Right lobe of liver (tissue), 6 donors: ENCODE data around the gene GALNT12. TPM values are rescaled to one million over a fixed set of nuclear protein-coding genes. Genes with fewer than 3 reads are reported as not detected.

ENCODE experiments used
- ATAC-seq, 4 donors: fragments of 200-7000 bp; cut with Tn5 transposase; one replicate each; pipeline ENCODE4 v1.9.1; 2020; ENCODE audit warnings: mild to moderate bottlenecking in 4 of 4, moderate library complexity in 4 of 4
- DNase-seq, 3 donors: peaks; one replicate each; pipeline ENCODE4 v3.0.0-alpha.2; 2020
- H3K27ac ChIP-seq, 3 donors: fragments of 200-600 bp; one replicate each; pipeline ENCODE4 v1.8.0; 2022
- H3K27me3 ChIP-seq, 2 donors: fragments of 200-600 bp; one replicate each; pipeline ENCODE4 v1.8.0; 2022
- H3K36me3 ChIP-seq, 4 donors: fragments of 200-600 bp; sonication (generic) in 1 of 4; one replicate each; pipeline versions ENCODE4 v1.5.1 to v1.8.0; 2017 to 2022; ENCODE audit warnings: control low read depth in 1 of 4
- H3K4me1 ChIP-seq, 4 donors: fragments of 200-600 bp; sonication (generic) in 1 of 4; one replicate each; pipeline versions ENCODE4 v1.5.1 to v1.8.0; 2017 to 2022; ENCODE audit warnings: control low read depth in 1 of 4
- H3K4me3 ChIP-seq, 3 donors: fragments of 200-600 bp; one replicate each; pipeline ENCODE4 v1.8.0; 2022
- H3K9me3 ChIP-seq, 4 donors: fragments of 200-600 bp; sonication (generic) in 1 of 4; one replicate each; pipeline versions ENCODE4 v1.5.1 to v1.8.0; 2017 to 2022; ENCODE audit warnings: control low read depth in 1 of 4
- POLR2A ChIP-seq: fragments of 450-650 bp; IDR thresholded peaks from one replicate; pipeline ENCODE4 v1.6.1; 2017; ENCODE audit warnings: antibody characterized with exemption, mild to moderate bottlenecking
- WGBS: methylation state at CpG from one replicate; pipeline ENCODE4 v1.1.6; 2018; ENCODE audit warnings: low coverage, low lambda C conversion rate; ENCODE audit not compliant: insufficient coverage; ENCODE audit errors: missing lambda C conversion rate; 5-methylcytosine and 5-hydroxymethylcytosine counted together
- intact Hi-C, 2 donors: fragments of 100-400 bp; cut with DNase I; formaldehyde crosslinking; loops; one replicate each; pipeline versions ENCODE4 v1.11.2 to v1.14.1; 2022
- total RNA-seq, 6 experiments: library from RNA; depleted of rRNA in 2 of 6; stranded (reverse); fragments of >200 nt in 2 of 6; fragmentation: NEBNext Ultra II Directional in 3 of 6; extraction: Animal tissue kit (Norgen Biotek cat#: 25700) in 3 of 6; gene quantifications; one replicate each; pipeline versions ENCODE4 v1.1.0 to v1.2.4, GENCODE V29; 2016 to 2023
- TF ChIP-seq, protein P1 (sequence below), 4 donors: fragments of 200-600 bp in 3 of 4; fragments of 450-650 bp in 1 of 4; IDR thresholded peaks; one replicate each; pipeline versions ENCODE4 v1.5.1 to v1.8.0; 2016 to 2022; ENCODE audit warnings: antibody characterized with exemption in 4 of 4, mild to moderate bottlenecking in 2 of 4
- donor health status: DM: no; HTN: yes; CAD: no.
- donor health status: DM: no; HTN: no; CAD: no.
- donor health status: DM: no; HTN: no; CAD: no.
- donor health status: DM: no; HTN: yes; CAD: no.
- donor health status: DM: no; HTN: yes; CAD: no.

The GALNT12 gene
- total RNA-seq, 6 experiments from 2014 or later, result 0.06 to 1.1 (median 0.30) TPM; not detected in 1

DNA sequence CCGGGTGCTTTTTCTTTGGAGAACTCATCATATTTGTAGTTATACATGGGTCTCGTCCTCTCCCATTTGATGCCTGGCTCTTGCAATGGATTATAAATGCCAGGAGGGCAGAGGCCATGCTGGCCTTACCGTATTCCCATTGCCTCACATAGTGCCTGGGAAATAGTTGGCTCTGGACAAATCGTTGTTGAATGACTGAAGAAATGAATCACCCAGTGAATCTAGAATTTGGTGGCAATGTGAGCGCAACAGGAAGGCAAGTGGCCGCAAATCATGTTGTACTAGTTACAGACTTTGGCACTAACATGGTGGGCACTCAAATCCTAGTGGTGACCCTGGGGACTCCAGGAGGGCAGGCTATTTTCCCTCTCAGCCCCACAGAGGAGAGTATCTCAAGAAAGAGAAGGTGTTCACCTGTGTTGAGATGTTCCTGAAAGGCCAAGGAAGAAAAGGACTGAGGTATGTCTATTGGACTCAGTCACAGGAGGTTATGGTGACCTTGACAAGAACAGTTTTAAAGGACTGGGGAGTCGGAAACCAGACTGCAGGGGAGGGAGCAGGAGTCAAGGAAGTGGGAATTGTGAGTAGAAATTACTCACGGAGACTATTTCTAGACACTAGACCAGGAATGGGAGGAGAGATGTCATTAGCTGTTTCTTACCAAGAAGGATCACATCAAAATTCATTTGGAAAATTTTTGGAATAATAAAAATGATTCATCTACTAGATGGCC lies 74.5 kb downstream of the GALNT12 start:
- WGBS, result 62% methylated on average over 8 of the region's 8 CpGs
- TF ChIP-seq, protein P1, sequence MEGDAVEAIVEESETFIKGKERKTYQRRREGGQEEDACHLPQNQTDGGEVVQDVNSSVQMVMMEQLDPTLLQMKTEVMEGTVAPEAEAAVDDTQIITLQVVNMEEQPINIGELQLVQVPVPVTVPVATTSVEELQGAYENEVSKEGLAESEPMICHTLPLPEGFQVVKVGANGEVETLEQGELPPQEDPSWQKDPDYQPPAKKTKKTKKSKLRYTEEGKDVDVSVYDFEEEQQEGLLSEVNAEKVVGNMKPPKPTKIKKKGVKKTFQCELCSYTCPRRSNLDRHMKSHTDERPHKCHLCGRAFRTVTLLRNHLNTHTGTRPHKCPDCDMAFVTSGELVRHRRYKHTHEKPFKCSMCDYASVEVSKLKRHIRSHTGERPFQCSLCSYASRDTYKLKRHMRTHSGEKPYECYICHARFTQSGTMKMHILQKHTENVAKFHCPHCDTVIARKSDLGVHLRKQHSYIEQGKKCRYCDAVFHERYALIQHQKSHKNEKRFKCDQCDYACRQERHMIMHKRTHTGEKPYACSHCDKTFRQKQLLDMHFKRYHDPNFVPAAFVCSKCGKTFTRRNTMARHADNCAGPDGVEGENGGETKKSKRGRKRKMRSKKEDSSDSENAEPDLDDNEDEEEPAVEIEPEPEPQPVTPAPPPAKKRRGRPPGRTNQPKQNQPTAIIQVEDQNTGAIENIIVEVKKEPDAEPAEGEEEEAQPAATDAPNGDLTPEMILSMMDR (IDR thresholded peaks at IDR 0.05), result no peak
- TF ChIP-seq POLR2A, result no peak
- H3K27me3 ChIP-seq, result no peaks in the 10 kb centered on the region

DNA sequence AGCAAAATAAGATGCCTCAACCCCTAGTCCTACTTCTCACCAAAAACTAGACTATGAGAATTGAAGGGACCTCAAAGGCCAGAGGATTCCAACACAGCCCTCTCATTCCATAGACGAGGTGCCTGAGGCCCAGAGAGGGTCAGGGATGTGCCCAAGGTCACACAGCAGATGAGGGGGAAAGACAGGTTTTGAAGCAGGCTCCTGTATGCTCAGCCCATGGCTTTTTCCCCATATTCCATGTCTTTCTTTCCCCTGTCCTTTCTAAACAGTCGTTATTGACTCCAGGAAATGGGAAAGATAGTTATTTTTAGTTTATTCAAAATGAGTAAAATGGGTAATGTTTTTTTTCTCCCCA lies 75.1 kb downstream of the GALNT12 start:
- no peak for TF ChIP-seq POLR2A
- TF ChIP-seq, protein P1 (IDR thresholded peaks at IDR 0.05), result no peak
- no peak for DNase-seq

More for the DNA sequence above, 74.5 kb downstream of the GALNT12 start:
- no peaks in the 10 kb centered on the region for H3K9me3 ChIP-seq
- H3K4me1 ChIP-seq, result no peaks in the 10 kb centered on the region
- DNase-seq (no peak), ATAC-seq (no peak)
- no peak overlapping the region for H3K27ac ChIP-seq
- no peaks in the 10 kb centered on the region for H3K36me3 ChIP-seq
- intact Hi-C loops, result no loop called here
- H3K4me3 ChIP-seq, result no peak overlapping the region

DNA sequence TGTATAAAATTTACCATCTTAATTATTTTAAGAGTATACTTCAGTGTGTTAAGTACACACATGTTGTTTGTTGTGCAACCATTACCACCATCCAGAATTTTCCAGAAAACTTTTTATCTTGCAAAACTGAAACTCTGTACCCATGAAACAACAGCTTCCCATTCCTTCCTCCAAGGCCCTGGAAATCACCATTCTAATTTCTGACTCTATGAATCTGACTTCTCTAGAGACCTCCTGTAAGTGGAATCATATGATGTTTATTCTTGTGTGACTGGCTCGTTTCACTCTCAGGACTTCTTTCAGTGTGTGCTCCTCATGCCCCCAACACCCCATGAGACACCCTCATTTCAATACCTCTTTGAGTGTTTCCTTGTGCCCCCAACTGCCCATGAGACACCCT lies 75.8 kb downstream of the GALNT12 start:
- Histone ChIP-seq H3K4me3 (no peak overlapping the region), H3K4me1 (no peaks in the 10 kb centered on the region), H3K36me3 (no peaks in the 10 kb centered on the region), H3K27ac (no peak overlapping the region), H3K9me3 (no peaks in the 10 kb centered on the region), H3K27me3 (no peaks in the 10 kb centered on the region)
- DNase-seq (no peak), ATAC-seq (no peak)
- whole genome bisulfite sequencing, result 50% methylated on average over 1 of the region's 1 CpG
- no peak for TF ChIP-seq POLR2A
- TF ChIP-seq, protein P1 (IDR thresholded peaks at IDR 0.05), result no peak
- intact Hi-C loops, result no loop called here

More for the DNA sequence above, 75.1 kb downstream of the GALNT12 start:
- Histone ChIP-seq H3K4me3 (no peak overlapping the region), H3K27me3 (no peaks in the 10 kb centered on the region), H3K9me3 (no peaks in the 10 kb centered on the region), H3K36me3 (no peaks in the 10 kb centered on the region), H3K27ac (no peak overlapping the region), H3K4me1 (no peaks in the 10 kb centered on the region)
- intact Hi-C loops, result no loop called here
- no peak for ATAC-seq
- 28% methylated on average over 2 of the region's 2 CpGs for WGBS

DNA sequence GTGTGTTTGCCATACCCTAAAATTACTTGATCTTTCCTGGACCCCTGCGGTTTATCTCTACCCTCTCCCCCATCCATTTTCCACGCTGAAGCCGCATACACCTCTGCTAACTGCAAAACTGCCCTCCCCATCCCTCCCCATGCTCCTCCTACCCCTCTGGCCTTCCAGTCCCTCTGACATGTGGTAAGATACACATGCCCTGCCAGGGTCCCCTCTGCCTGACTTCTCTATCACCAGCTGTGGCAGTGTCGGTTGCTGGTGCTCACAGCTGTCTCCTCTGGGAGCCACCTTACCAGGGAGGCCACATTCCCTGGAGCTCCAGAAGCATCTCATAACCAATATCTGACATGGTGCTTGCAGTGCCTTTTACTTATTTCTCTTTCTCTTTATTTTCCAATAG lies 77.4 kb downstream of the GALNT12 start:
- DNase-seq, result no peak

More for the DNA sequence above, 77.4 kb downstream of the GALNT12 start:
- WGBS, result 70% methylated on average over 2 of the region's 4 CpGs
- H3K36me3 ChIP-seq, result no peaks in the 10 kb centered on the region
- no peak overlapping the region for H3K4me3 ChIP-seq
- no peak overlapping the region for H3K27ac ChIP-seq
- no peaks in the 10 kb centered on the region for H3K27me3 ChIP-seq
- intact Hi-C loops, result no loop called here
- no peak for ATAC-seq
- no peaks in the 10 kb centered on the region for H3K9me3 ChIP-seq
- TF ChIP-seq, protein P1 (IDR thresholded peaks at IDR 0.05), result no peak
- TF ChIP-seq POLR2A, result no peak
- no peaks in the 10 kb centered on the region for H3K4me1 ChIP-seq
